Lower leg skin (tissue), 4 donors: ENCODE results near the gene KHK. TPM values are rescaled to one million over a fixed set of nuclear protein-coding genes. Genes with fewer than 3 reads are reported as not detected.

Source experiments
- DNase-seq, 2 donors: peaks; one replicate each; pipeline ENCODE4 v3.0.0-alpha.2; 2019; ENCODE audit warnings: low spot score in 2 of 2
- H3K4me3 ChIP-seq: fragments of 200-600 bp; sonication (generic); 2 replicates; pipeline ENCODE4 v1.5.1; 2017; ENCODE audit warnings: mild to moderate bottlenecking, low read depth; ENCODE audit not compliant: poor library complexity, severe bottlenecking
- CTCF ChIP-seq, 3 donors: fragments of 450-650 bp; IDR thresholded peaks; one replicate each; pipeline ENCODE4 v1.5.1; 2016; ENCODE audit warnings: antibody characterized with exemption in 3 of 3, mild to moderate bottlenecking in 3 of 3, moderate library complexity in 2 of 3
- POLR2A ChIP-seq, 2 donors: fragments of 450-650 bp; IDR thresholded peaks; one replicate each; pipeline ENCODE4 v1.6.1; 2016 to 2017; ENCODE audit warnings: antibody characterized with exemption in 2 of 2, mild to moderate bottlenecking in 1 of 2, moderate library complexity in 1 of 2
- WGBS, 2 donors: methylation state at CpG; one replicate each; pipeline ENCODE4 v1.1.5; 2018; 5-methylcytosine and 5-hydroxymethylcytosine counted together
- intact Hi-C: fragments of 100-400 bp; cut with DNase I; formaldehyde crosslinking; loops from one replicate; pipeline ENCODE4 v1.15.0; 2023; ENCODE audit warnings: low total_unique reads
- total RNA-seq, 4 donors: library from RNA; depleted of rRNA; stranded (reverse); fragments of >200 nt; gene quantifications; one replicate each; pipeline ENCODE4 v1.1.0, GENCODE V29; 2016

Gene KHK
- total RNA-seq, 4 donors from 2014 or later = 2.5 to 10.4 (median 3.3) TPM

- intact Hi-C loops = no loop called here
- DNase-seq = no peak
- 85 to 95% methylated on average over 5 of the region's 5 CpGs for WGBS, 2 donors
- no peak for TF ChIP-seq POLR2A (IDR thresholded peaks at IDR 0.05)
- no peak for TF ChIP-seq CTCF (IDR thresholded peaks at IDR 0.05)
- no peak overlapping the region for H3K4me3 ChIP-seq
Observed at GRCh38 chr2:27087823-27088410, 1.3 kb downstream of the KHK start.

GRCh38 chr2:27088634-27089033 lies 2.1 kb downstream of the KHK start:
- H3K4me3 ChIP-seq = no peak overlapping the region
- WGBS, 2 donors = 98% methylated on average over 6 of the region's 6 CpGs
- intact Hi-C loops = no loop called here
- DNase-seq = no peak
- TF ChIP-seq POLR2A (IDR thresholded peaks at IDR 0.05) (no peak), CTCF (IDR thresholded peaks at IDR 0.05) (no peak)

DNA sequence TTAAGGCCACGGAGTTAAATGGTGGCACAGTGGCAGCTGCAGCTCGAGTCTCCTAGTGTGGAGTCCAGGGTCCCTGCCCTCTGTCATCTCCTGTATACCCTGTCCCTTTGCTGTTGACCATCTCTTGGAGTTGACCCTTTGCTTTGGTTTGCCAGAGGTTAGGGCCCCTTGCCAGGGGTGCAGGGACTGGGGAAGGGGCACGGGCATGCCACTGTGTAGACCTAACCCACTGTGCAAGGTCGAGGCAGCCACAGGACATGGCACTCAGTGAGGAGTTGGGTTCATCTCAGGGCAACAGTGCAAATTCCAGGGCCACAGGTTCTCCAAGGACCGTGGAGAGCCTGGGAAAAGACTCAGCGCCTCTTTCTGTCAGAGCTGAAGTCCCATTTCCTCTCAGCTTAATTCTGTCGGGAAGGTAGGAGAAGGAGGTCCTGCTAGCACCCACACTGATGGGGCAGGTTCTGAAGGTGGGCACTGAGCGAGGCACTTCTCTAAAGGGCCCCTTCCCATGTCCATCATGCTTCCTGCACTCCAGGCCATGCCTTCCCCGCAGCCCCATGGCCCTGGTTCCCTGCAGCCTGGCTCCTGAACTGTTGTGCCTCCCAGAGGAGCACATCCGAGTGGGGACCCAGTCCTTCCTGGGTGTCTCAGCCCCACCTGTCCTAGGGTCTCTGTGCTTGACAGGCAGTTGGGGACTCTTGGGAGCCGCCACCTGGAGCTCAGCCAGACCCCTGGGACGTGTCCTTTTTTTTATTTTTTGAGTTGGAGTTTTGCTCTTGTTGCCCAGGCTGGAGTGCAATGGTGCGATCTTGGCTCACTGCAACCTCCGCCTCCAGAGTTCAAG lies 2.8 kb downstream of the KHK start:
- DNase-seq = no peak
- intact Hi-C loops = no loop called here
- WGBS, 2 donors = 88 to 90% methylated on average over 13 to 14 of the region's 14 CpGs
- no peak for TF ChIP-seq CTCF (IDR thresholded peaks at IDR 0.05)
- no peak for TF ChIP-seq POLR2A (IDR thresholded peaks at IDR 0.05)
- no peak overlapping the region for H3K4me3 ChIP-seq

GRCh38 chr2:27091746-27092695 lies 5.4 kb downstream of the KHK start:
- DNase-seq = no peak
- H3K4me3 ChIP-seq = no peak overlapping the region
- 77 to 82% methylated on average over 25 of the region's 25 CpGs for WGBS, 2 donors
- TF ChIP-seq POLR2A (IDR thresholded peaks at IDR 0.05) (no peak), CTCF (IDR thresholded peaks at IDR 0.05) (no peak)
- intact Hi-C loops = no loop called here

- DNase-seq = no peak
- H3K4me3 ChIP-seq = no peak overlapping the region
- 86 to 87% methylated on average over 9 to 10 of the region's 10 CpGs for WGBS, 2 donors
- TF ChIP-seq POLR2A (IDR thresholded peaks at IDR 0.05) (no peak), CTCF (IDR thresholded peaks at IDR 0.05) (no peak)
- intact Hi-C loops = no loop called here
Observed at GRCh38 chr2:27092696-27093429, 6.3 kb downstream of the KHK start.
